Cardiac muscle cell (in vitro differentiated cells and primary cell): ENCODE data around the gene ABCA4. TPM values are rescaled to one million over a fixed set of nuclear protein-coding genes. Genes with fewer than 3 reads are reported as not detected.

ENCODE experiments used
- DNase-seq, 2 donors: peaks; one replicate each; pipeline versions ENCODE4 v3.0.0 to v3.0.0-alpha.2; 2010 to 2017; ENCODE audit warnings: low read depth in 1 of 2, low spot score in 1 of 2
- H3K27ac ChIP-seq: fragments of 200-600 bp; sonication (generic); 2 replicates; pipeline ENCODE4 v1.5.1; 2016
- H3K27me3 ChIP-seq: fragments of 200-600 bp; sonication (generic); 2 replicates; pipeline ENCODE4 v1.6.0; 2016; ENCODE audit warnings: control low read depth
- H3K36me3 ChIP-seq: fragments of 200-600 bp; sonication (generic); 2 replicates; pipeline ENCODE4 v1.5.1; 2016; ENCODE audit warnings: control low read depth
- H3K4me1 ChIP-seq: fragments of 200-600 bp; sonication (generic); 2 replicates; pipeline ENCODE4 v1.8.1; 2017; ENCODE audit warnings: low read depth, mild to moderate bottlenecking, mixed run types
- H3K4me3 ChIP-seq: fragments of 200-600 bp; sonication (generic); 2 replicates; pipeline ENCODE4 v1.5.1; 2016; ENCODE audit warnings: mild to moderate bottlenecking
- H3K9me3 ChIP-seq: fragments of 200-600 bp; sonication (generic); 2 replicates; pipeline ENCODE4 v1.5.1; 2017; ENCODE audit warnings: low read depth, mild to moderate bottlenecking, control low read depth
- CTCF ChIP-seq: IDR thresholded peaks from 2 replicates; pipeline ENCODE4 v1.5.1; 2012; ENCODE audit warnings: low read depth, mild to moderate bottlenecking, low read length
- polyA plus RNA-seq: library from polyadenylated mRNA; unstranded; fragments of >200 nt; fragmentation: Nextera tagmentation; extraction: Ambion mirVana; gene quantifications from 2 replicates; pipeline ENCODE4 v1.2.1, GENCODE V29; 2016
- total RNA-seq: library from RNA; depleted of rRNA; stranded (reverse); fragments of >200 nt; gene quantifications from 2 replicates; pipeline ENCODE4 v1.2.3, GENCODE V29; 2016

The ABCA4 gene
- total and polyA plus RNA-seq, 2 experiments from 2014 or later: 0.15 TPM; not detected in 1

- Histone ChIP-seq H3K9me3 (no peaks in the 10 kb centered on the region), H3K4me3 (no peak overlapping the region), H3K36me3 (no peaks in the 10 kb centered on the region), H3K4me1 (peaks cover 4% of the 10 kb centered on the region), H3K27ac (no peak overlapping the region), H3K27me3 (no peaks in the 10 kb centered on the region)
- no peak for DNase-seq
- TF ChIP-seq CTCF: no peak
Measured at GRCh38 chr1:94107141-94107540, 13.8 kb downstream of the ABCA4 start.

GRCh38 chr1:94106716-94107115 is 14.2 kb downstream of the ABCA4 start:
- Histone ChIP-seq H3K36me3 (no peaks in the 10 kb centered on the region), H3K4me3 (no peak overlapping the region), H3K27ac (no peak overlapping the region), H3K27me3 (no peaks in the 10 kb centered on the region), H3K4me1 (peaks cover 4% of the 10 kb centered on the region), H3K9me3 (no peaks in the 10 kb centered on the region)
- DNase-seq: no peak
- TF ChIP-seq CTCF: no peak

- no peaks in the 10 kb centered on the region for H3K36me3 ChIP-seq
- H3K4me3 ChIP-seq: no peak overlapping the region
- H3K4me1 ChIP-seq: peaks cover 4% of the 10 kb centered on the region
- H3K27ac ChIP-seq: no peak overlapping the region
- no peak for DNase-seq
- no peaks in the 10 kb centered on the region for H3K27me3 ChIP-seq
- no peaks in the 10 kb centered on the region for H3K9me3 ChIP-seq
- no peak for TF ChIP-seq CTCF
Measured at GRCh38 chr1:94105957-94106529, 14.9 kb downstream of the ABCA4 start.

- Histone ChIP-seq H3K9me3 (no peaks in the 10 kb centered on the region), H3K27ac (no peak overlapping the region), H3K27me3 (no peaks in the 10 kb centered on the region), H3K4me1 (peaks cover 4% of the 10 kb centered on the region), H3K36me3 (no peaks in the 10 kb centered on the region), H3K4me3 (no peak overlapping the region)
- no peak for DNase-seq
- TF ChIP-seq CTCF: no peak
Measured at GRCh38 chr1:94105581-94105952, 15.4 kb downstream of the ABCA4 start.

GRCh38 chr1:94104776-94105580 is 16.0 kb downstream of the ABCA4 start:
- Histone ChIP-seq H3K4me3 (no peak overlapping the region), H3K9me3 (no peaks in the 10 kb centered on the region), H3K27ac (no peak overlapping the region), H3K27me3 (no peaks in the 10 kb centered on the region), H3K36me3 (no peaks in the 10 kb centered on the region), H3K4me1 (peaks cover 4% of the 10 kb centered on the region)
- DNase-seq: no peak
- no peak for TF ChIP-seq CTCF
